GM13977 (cell line): Measurements from ENCODE around the gene SGSM1.

Source experiments
- DNase-seq: peaks from one replicate; pipeline ENCODE4 v3.0.0; 2012; ENCODE audit warnings: low spot score
- in situ Hi-C: fragments of 300-500 bp; cut with MboI; formaldehyde crosslinking; loops from one replicate; pipeline ENCODE4 v1.12.0; 2022; ENCODE audit warnings: low sequenced_read_pairs, low pct_unique_long_range_greater_than_20kb, mixed read lengths, inconsistent platforms; ENCODE audit not compliant: unreplicated experiment
- TF ChIP-seq, protein P1 (sequence below): IDR thresholded peaks from 2 replicates; pipeline ENCODE4 v1.5.1; 2012; ENCODE audit warnings: mild to moderate bottlenecking, control low read depth; ENCODE audit not compliant: insufficient read depth; ENCODE audit errors: extremely low read depth, missing control alignments

The SGSM1 gene

DNA sequence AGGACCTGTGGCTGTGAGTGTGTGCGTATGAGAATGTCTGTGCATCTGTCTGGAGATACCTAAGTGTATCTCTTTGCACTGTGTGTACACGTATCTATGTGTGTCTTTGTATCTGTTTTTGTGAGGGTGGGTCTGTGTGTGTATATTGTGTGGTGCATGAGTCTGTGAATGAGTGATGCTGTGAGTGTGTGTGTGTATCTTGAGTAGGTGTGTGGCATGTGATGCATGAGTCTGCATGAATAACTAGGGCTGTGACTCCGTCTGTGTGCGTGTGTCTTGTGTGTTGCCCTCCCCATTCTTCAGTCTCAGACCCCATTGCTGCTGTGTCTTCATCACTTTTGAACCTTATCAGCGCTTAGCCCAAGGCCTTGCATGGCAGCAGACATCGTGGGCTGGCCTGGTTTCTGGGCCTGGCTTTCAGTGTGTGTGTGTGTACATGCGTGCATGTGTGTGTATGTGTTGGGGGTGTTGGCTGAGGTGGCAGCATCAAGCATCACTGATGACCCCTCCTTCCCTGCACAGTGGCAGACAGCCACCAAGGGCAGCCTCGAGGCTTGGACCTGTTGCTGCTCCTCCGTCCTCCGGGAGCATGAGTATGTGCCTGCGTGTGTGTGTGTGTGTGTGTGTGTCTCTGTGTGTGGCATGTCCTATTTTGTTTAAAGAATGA, 1.4 kb downstream of the SGSM1 start:
- in situ Hi-C loops: no loop called here
- TF ChIP-seq, protein P1, sequence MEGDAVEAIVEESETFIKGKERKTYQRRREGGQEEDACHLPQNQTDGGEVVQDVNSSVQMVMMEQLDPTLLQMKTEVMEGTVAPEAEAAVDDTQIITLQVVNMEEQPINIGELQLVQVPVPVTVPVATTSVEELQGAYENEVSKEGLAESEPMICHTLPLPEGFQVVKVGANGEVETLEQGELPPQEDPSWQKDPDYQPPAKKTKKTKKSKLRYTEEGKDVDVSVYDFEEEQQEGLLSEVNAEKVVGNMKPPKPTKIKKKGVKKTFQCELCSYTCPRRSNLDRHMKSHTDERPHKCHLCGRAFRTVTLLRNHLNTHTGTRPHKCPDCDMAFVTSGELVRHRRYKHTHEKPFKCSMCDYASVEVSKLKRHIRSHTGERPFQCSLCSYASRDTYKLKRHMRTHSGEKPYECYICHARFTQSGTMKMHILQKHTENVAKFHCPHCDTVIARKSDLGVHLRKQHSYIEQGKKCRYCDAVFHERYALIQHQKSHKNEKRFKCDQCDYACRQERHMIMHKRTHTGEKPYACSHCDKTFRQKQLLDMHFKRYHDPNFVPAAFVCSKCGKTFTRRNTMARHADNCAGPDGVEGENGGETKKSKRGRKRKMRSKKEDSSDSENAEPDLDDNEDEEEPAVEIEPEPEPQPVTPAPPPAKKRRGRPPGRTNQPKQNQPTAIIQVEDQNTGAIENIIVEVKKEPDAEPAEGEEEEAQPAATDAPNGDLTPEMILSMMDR: no peak
- no peak for DNase-seq

DNA sequence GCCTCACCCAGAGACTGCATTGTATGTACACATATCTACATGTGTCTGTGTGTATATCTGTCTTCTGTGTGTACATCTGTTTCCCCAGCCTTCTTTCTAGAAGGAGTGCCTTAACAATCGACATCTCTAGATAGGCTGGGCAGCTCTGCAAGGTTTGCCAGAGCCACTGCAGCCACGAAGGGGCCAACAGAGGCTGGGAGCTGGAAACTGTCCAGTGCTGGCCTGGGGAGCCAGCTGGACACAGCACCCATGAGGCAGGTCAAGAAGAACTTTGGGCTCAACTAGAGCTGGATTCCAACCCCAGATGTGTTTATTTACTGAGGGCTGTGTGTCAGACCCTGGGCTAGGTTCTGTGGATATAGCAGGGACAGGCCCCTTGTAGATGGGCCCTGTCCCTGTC, 3.3 kb downstream of the SGSM1 start:
- TF ChIP-seq, protein P1: no peak
- DNase-seq: no peak
- in situ Hi-C loops: no loop called here

DNA sequence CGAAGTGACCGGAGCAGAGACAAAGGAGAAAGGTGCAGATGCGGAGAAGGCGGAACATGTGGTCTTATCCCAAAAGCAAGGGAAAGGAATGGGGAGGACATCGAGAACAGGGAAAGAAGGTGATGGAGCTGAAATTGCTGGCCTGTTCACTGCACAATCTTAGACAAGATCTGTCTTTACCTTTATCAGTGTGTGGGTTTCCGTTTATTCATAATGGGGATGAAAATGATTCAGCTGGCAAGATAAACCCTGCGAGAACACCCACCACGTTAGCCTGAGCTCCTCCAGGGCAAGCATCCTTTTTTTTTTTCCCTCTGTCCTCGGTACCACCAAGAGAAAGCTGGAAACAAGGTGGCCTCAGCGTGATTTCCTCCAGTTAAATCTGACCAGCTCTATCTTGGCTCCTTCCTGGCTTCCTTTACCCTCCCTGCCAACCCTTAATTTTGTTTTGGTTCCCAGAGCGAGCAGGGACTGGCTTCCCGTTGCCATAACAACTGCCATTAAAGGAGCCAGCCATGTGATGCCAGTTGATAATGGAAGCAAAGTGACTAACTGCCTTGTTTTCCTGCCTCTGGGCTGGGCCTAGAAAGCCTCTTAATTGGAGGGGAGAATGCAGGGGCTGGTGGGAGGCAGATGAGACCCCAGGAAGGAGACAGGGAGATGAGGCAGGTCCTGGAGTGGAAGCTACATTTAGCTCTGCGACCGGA, 4.2 kb downstream of the SGSM1 start:
- no peak for DNase-seq
- TF ChIP-seq, protein P1: no peak
- in situ Hi-C loops: no loop called here

DNA sequence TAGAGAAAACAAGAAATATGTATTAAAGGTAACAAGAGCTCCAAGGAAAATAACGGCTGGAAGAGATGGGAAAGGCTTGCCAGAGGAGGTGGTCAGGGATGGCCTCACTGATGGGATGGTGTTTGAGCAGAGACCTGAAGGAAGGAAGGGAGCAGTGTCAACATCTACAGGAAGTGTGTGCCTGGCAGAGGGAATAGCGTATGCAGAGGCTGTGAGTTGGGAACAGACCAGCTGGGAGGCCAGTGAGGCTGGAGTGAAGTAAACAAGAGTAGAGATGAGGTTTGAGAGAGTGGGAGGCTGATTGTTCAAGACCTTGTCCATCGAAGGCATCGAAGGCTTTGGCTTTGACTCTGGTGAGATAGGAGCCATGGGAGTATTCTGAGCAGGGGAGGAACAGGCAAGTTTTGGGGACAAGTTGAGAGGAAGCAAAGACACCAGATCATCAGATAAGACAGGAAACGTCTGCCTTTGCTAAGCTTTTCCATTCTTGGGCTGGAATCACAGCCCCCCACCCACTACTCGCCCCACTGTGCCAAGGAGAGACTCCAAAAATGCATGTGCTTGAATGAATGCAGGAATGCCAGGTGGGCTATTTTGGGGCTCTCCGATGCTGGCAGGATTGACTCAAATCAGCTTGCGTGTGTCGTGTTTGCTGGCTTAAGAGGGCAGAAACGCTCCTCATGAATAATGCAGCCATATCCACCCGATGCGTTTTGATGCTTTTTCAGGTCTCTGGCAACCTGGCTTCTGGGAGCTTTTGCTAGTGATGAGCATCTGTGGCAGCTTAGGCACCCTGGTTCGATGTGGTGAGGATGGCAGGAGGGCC, 7.2 kb downstream of the SGSM1 start:
- TF ChIP-seq, protein P1: no peak
- in situ Hi-C loops: no loop called here
- no peak for DNase-seq

DNA sequence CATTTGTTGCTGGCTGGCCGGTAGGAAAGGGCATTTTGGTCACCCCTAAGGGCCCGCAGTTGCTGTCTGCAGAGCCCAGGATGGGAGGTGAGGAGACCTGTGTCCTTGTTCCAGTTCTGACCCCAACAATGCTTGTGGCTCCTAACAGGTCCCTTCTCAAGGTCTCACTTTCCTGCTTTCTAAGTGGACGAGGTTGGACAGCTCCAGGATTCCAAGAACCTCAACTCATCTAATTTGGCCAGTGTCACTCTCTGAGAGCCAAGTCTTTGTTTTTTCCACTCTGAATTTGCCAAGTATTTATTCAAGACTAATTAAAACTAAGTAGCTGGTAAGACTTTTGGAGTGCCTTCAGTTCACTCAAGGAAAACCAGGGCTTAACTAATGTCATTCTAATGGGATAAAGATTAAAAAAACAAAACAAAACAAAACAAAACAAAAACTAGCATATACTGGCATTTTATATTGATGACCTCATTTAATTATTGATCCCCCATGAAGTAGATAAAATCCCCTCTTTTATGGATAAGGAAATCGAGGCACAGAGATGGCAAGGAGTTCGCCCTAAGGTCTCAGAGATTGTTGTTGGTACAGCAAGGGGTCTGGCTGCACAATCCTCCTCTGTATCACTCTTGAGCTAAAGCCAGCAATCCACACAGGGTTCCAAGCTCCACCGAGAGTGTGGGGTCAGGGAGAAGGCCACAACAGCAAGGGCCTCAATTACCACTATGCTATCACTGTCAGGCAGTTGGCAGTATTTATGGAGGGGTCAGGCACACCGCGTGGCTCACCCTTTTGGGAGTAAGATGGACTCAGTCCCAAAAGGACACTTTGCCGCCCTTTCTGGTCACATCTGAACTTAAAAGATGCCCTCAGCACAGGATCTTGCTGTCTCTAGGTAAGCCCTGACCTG, 8.1 kb downstream of the SGSM1 start:
- no peak for DNase-seq
- TF ChIP-seq, protein P1: no peak
- in situ Hi-C loops: no loop called here

DNA sequence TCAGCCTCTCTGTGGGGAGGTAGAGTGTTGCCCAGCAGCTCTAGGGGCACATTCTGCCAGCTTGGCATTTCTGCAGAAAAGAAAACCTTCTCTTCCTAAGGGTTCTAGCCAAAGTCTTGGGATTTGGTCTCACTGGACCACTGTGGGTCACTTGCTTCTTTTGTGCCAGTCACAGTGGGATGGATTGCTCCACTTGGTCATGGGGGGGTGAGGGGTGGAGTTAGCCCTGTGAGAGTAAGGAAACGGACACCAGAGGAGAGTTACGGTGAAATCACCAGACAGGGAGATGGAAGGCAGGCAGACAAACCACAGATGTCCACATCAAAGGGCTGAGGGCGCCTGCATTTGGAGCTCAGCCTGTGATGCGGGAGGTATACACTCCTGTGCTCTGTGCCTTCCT, 10.8 kb downstream of the SGSM1 start:
- DNase-seq: no peak
- in situ Hi-C loops: no loop called here
- TF ChIP-seq, protein P1: no peak
